Endothelial cell of umbilical vein (primary cell): ENCODE data around the gene FAM187B. TPM values are rescaled to one million over a fixed set of nuclear protein-coding genes. Genes with fewer than 3 reads are reported as not detected.

ENCODE experiments used
- BruUV-seq: library from RNA; stranded (reverse); fragments of 400-500 nt; replicated peaks from 2 replicates; lab custom pipeline; 2021; lab: Mats Ljungman, UMichigan
- CTCF ChIA-PET: fragments of 300-600, 350-600 bp; sonication (Branson Sonifier 250); formaldehyde crosslinking; loops from one replicate; lab custom pipeline; 2021; ENCODE audit warnings: antibody characterized with exemption, inconsistent platforms; lab: Charles Lee
- POLR2A ChIA-PET: fragments of 300-600, 350-600 bp; sonication (Branson Sonifier 250); formaldehyde crosslinking; loops from one replicate; lab custom pipeline; 2021; ENCODE audit warnings: antibody characterized with exemption, inconsistent platforms; lab: Charles Lee
- DNase-seq: peaks from one replicate; pipeline ENCODE4 v3.0.0-alpha.2; 2011; ENCODE audit warnings: low read depth, low spot score
- FAIRE-seq: peaks from 2 replicates; lab custom pipeline; 2011; peaks lifted over from hg19 to GRCh38; lab: Jason Lieb, UNC
- H2AFZ ChIP-seq: 2 replicates; pipeline ENCODE4 v1.6.0; 2012; ENCODE audit warnings: low read depth, low read length, control low read depth, inconsistent platforms
- H3K27ac ChIP-seq: 2 replicates; pipeline ENCODE4 v1.5.1; 2011; ENCODE audit warnings: low read depth, mild to moderate bottlenecking, control low read depth, low read length, moderate library complexity; ENCODE audit not compliant: insufficient read depth
- H3K27me3 ChIP-seq, 2 experiments: 2 replicates each; pipeline versions ENCODE4 v1.6.0 to v1.6.1; 2011; ENCODE audit warnings: low read length in 2 of 2, mixed read lengths in 1 of 2; ENCODE audit not compliant: control insufficient read depth in 2 of 2, insufficient read depth in 2 of 2
- H3K36me3 ChIP-seq, 2 experiments: 2 replicates in 1 of 2; 3 replicates in 1 of 2; pipeline ENCODE4 v1.5.1; 2011; ENCODE audit warnings: low read length in 2 of 2, mild to moderate bottlenecking in 1 of 2, moderate library complexity in 1 of 2; ENCODE audit not compliant: control insufficient read depth in 2 of 2, insufficient read depth in 2 of 2; ENCODE audit errors: extremely low read depth in 1 of 2
- H3K4me1 ChIP-seq: 3 replicates; pipeline ENCODE4 v1.5.1; 2011; ENCODE audit warnings: mild to moderate bottlenecking, low read length; ENCODE audit not compliant: control insufficient read depth, insufficient read depth; ENCODE audit errors: extremely low read depth
- H3K4me2 ChIP-seq: 2 replicates; pipeline ENCODE4 v1.6.1; 2011; ENCODE audit warnings: low read length, control low read depth, mixed read lengths; ENCODE audit not compliant: insufficient read depth
- H3K4me3 ChIP-seq, 3 experiments: fragments of 200-600 bp in 1 of 3; sonication (generic), shearing (Covaris generic) in 1 of 3; replicated peaks in 1 of 3; 2 replicates each; pipeline ENCODE4 v1.5.1; 2011 to 2016; ENCODE audit warnings: control low read depth in 3 of 3, low read length in 3 of 3, mild to moderate bottlenecking in 2 of 3, inconsistent platforms in 1 of 3, low read depth in 1 of 3, moderate library complexity in 1 of 3; ENCODE audit not compliant: insufficient read depth in 1 of 3
- H3K79me2 ChIP-seq: 2 replicates; pipeline ENCODE4 v1.6.0; 2012; ENCODE audit warnings: low read length, inconsistent platforms; ENCODE audit not compliant: control insufficient read depth, insufficient read depth
- H3K9ac ChIP-seq: replicated peaks from 2 replicates; pipeline ENCODE3; 2011; ENCODE audit warnings: low read length, control low read depth; ENCODE audit not compliant: insufficient read depth; ENCODE audit errors: extremely low read depth
- H3K9me1 ChIP-seq: replicated peaks from 3 replicates; pipeline ENCODE4 v1.6.0; 2011; ENCODE audit warnings: mild to moderate bottlenecking, low read length; ENCODE audit not compliant: control insufficient read depth, insufficient read depth; ENCODE audit errors: extremely low read depth
- H3K9me3 ChIP-seq: replicated peaks from 2 replicates; pipeline ENCODE4 v1.5.1; 2012; ENCODE audit warnings: low read length, inconsistent platforms; ENCODE audit not compliant: control insufficient read depth, insufficient read depth
- H4K20me1 ChIP-seq: replicated peaks from 2 replicates; pipeline ENCODE3; 2011; ENCODE audit warnings: mild to moderate bottlenecking, low read length; ENCODE audit not compliant: control insufficient read depth, insufficient read depth; ENCODE audit errors: extremely low read depth
- EZH2 ChIP-seq: IDR thresholded peaks from 2 replicates; pipeline ENCODE4 v1.6.1; 2012; ENCODE audit warnings: borderline replicate concordance, low read depth, mild to moderate bottlenecking, moderate library complexity, low read length, inconsistent platforms; ENCODE audit not compliant: severe bottlenecking
- FOS ChIP-seq: IDR thresholded peaks from 2 replicates; pipeline ENCODE4 v1.6.1; 2011; ENCODE audit warnings: mild to moderate bottlenecking, low read length, moderate library complexity, borderline replicate concordance; ENCODE audit not compliant: insufficient read depth
- GATA2 ChIP-seq: IDR thresholded peaks from 2 replicates; pipeline ENCODE4 v1.7.0; 2011; ENCODE audit warnings: low read depth, mild to moderate bottlenecking, moderate library complexity, mixed read lengths, low read length; ENCODE audit not compliant: insufficient read length, insufficient read depth
- JUN ChIP-seq: IDR thresholded peaks from 2 replicates; pipeline ENCODE4 v1.6.1; 2011; ENCODE audit warnings: borderline replicate concordance, low read depth; ENCODE audit not compliant: insufficient read length, insufficient read depth
- MYC ChIP-seq: IDR thresholded peaks from one replicate; pipeline ENCODE4 v1.6.1; 2011; ENCODE audit warnings: mild to moderate bottlenecking, low read depth, low read length
- POLR2A ChIP-seq: IDR thresholded peaks from 2 replicates; pipeline ENCODE4 v1.6.1; 2012; ENCODE audit warnings: low read depth, mild to moderate bottlenecking, control low read depth, low read length
- POLR2AphosphoS5 ChIP-seq: IDR thresholded peaks from 2 replicates; pipeline ENCODE4 v1.6.1; 2012; ENCODE audit warnings: low read depth, mild to moderate bottlenecking, control low read depth, low read length, moderate library complexity; ENCODE audit not compliant: insufficient read depth
- dilution Hi-C: fragments of 300-500 bp; cut with MboI; formaldehyde crosslinking; loops from one replicate; pipeline ENCODE4 v1.15.0; 2019; ENCODE audit warnings: low sequenced_read_pairs; ENCODE audit not compliant: extremely low pct_ligation_motif_present
- intact Hi-C: fragments of 100-400 bp; cut with micrococcal nuclease; formaldehyde crosslinking; loops from one replicate; pipeline ENCODE4 v1.10.0; 2022
- polyA plus RNA-seq, 4 experiments: library from polyadenylated mRNA; depleted of rRNA in 3 of 4; stranded (reverse) in 3 of 4; unstranded in 1 of 4; fragments of >200 nt; gene quantifications; 2 replicates each; pipeline versions ENCODE4 v1.2.1 to v1.2.3, GENCODE V29; 2011 to 2012; ENCODE audit warnings: missing spikeins in 1 of 4
- total RNA-seq: library from RNA; stranded (reverse); gene quantifications from 2 replicates; pipeline ENCODE4 v1.2.3, GENCODE V29; 2021
- TF ChIP-seq, protein P1 (sequence below): IDR thresholded peaks from 2 replicates; pipeline ENCODE4 v1.6.1; 2011; ENCODE audit not compliant: insufficient read depth, insufficient read length
- TF ChIP-seq, protein P2 (sequence below), 2 donors: IDR thresholded peaks; 1 replicate in 1 of 2; 2 replicates in 1 of 2; pipeline ENCODE4 v1.5.1; 2011; ENCODE audit warnings: low read length in 2 of 2, mild to moderate bottlenecking in 2 of 2, moderate library complexity in 2 of 2, control low read depth in 1 of 2, inconsistent platforms in 1 of 2, low read depth in 1 of 2; ENCODE audit not compliant: insufficient read depth in 1 of 2; ENCODE audit errors: extremely low read depth in 1 of 2

Gene FAM187B
- total and polyA plus RNA-seq, 2 donors (not counting 3 experiments of a cell fraction or from before 2014, with no cell fraction given): not detected

GRCh38 chr19:35231956-35232645, 3.6 kb upstream of the FAM187B start:
- TF ChIP-seq POLR2A (no peak), MYC (no peak), POLR2AphosphoS5 (no peak), GATA2 (no peak), EZH2 (no peak), JUN (no peak), FOS (no peak)
- TF ChIP-seq, protein P1, sequence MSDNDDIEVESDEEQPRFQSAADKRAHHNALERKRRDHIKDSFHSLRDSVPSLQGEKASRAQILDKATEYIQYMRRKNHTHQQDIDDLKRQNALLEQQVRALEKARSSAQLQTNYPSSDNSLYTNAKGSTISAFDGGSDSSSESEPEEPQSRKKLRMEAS: no peak
- TF ChIP-seq, protein P2, sequence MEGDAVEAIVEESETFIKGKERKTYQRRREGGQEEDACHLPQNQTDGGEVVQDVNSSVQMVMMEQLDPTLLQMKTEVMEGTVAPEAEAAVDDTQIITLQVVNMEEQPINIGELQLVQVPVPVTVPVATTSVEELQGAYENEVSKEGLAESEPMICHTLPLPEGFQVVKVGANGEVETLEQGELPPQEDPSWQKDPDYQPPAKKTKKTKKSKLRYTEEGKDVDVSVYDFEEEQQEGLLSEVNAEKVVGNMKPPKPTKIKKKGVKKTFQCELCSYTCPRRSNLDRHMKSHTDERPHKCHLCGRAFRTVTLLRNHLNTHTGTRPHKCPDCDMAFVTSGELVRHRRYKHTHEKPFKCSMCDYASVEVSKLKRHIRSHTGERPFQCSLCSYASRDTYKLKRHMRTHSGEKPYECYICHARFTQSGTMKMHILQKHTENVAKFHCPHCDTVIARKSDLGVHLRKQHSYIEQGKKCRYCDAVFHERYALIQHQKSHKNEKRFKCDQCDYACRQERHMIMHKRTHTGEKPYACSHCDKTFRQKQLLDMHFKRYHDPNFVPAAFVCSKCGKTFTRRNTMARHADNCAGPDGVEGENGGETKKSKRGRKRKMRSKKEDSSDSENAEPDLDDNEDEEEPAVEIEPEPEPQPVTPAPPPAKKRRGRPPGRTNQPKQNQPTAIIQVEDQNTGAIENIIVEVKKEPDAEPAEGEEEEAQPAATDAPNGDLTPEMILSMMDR (IDR thresholded peaks at IDR 0.05; ENCODE audit: extremely low read depth in 1 of 2, insufficient read depth in 1 of 2, low read depth in 1 of 2, low read length in 2 of 2): no peak
- H3K27me3 ChIP-seq: no peaks in the 10 kb centered on the region
- no peaks in the 10 kb centered on the region for H4K20me1 ChIP-seq
- H3K9me1 ChIP-seq: no peaks in the 10 kb centered on the region
- no peaks in the 10 kb centered on the region for H3K4me1 ChIP-seq
- no peak for DNase-seq
- ChIA-PET POLR2A (no interaction called here), CTCF (interaction anchor here (0.7 kb wide), 1 partner anchor 31 kb away, joined by 3 read pairs; no protein-coding TSS in a partner anchor)
- H3K36me3 ChIP-seq: no peaks in the 10 kb centered on the region
- FAIRE-seq: no peak
- H3K27ac ChIP-seq: no peak overlapping the region
- no peak overlapping the region for H3K9ac ChIP-seq
- H3K4me2 ChIP-seq: no peak overlapping the region
- no peaks in the 10 kb centered on the region for H3K9me3 ChIP-seq
- H2AFZ ChIP-seq: no peak overlapping the region
- no TSS peak for BruUV-seq
- dilution Hi-C loops: no loop called here
- no peak overlapping the region for H3K4me3 ChIP-seq
- no peaks in the 10 kb centered on the region for H3K79me2 ChIP-seq
- intact Hi-C loops: no loop called here
